Epithelial cell of esophagus (primary cell): Measurements from ENCODE around the gene ADAM8.

Source experiments
- DNase-seq: peaks from one replicate; pipeline ENCODE4 v3.0.0; 2010; ENCODE audit warnings: low read depth
- H3K4me3 ChIP-seq: 2 replicates; pipeline ENCODE4 v1.5.1; 2011; ENCODE audit warnings: mild to moderate bottlenecking, low read length, control low read depth
- TF ChIP-seq, protein P1 (sequence below): IDR thresholded peaks from 2 replicates; pipeline ENCODE4 v1.5.1; 2011; ENCODE audit warnings: low read depth, mild to moderate bottlenecking, low read length, control low read depth, inconsistent platforms; ENCODE audit not compliant: insufficient read depth; ENCODE audit errors: missing control alignments

Gene ADAM8

DNA sequence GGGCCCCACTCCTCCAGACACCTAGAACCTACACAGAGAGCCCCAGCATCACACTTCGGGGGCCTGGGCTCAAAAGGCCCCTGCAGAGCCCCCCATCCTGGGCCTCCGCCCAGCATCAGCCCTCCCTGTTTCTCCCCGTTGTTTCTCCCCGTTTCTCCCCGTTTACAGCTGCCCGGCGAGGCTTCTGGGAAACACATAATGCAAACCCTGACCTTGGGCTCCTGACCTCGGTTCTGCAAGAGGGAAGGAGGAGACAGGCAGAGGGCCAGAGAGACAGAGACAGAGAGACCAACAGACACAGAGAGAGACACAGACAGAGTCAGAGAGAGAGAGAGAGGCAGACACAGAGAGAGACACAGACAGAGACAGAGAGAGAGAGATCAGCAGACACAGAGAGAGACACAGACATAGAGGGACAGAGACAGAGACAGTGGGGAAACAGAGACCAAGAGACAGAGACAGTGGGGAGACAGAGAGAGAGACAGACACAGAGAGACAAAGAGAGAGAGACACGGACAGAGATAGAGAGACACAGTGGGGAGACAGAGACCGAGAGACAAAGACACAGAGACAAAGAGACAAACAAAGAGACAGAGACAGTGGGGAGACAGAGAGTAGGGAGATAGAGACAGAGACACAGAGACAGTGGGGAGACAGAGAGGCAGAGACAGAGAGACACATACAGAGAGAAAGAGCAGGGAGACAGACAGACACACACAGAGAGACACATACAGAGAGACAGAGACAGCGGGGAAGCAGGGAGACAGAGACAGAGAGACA, 26.5 kb downstream of the ADAM8 start:
- no peak for DNase-seq
- TF ChIP-seq, protein P1, sequence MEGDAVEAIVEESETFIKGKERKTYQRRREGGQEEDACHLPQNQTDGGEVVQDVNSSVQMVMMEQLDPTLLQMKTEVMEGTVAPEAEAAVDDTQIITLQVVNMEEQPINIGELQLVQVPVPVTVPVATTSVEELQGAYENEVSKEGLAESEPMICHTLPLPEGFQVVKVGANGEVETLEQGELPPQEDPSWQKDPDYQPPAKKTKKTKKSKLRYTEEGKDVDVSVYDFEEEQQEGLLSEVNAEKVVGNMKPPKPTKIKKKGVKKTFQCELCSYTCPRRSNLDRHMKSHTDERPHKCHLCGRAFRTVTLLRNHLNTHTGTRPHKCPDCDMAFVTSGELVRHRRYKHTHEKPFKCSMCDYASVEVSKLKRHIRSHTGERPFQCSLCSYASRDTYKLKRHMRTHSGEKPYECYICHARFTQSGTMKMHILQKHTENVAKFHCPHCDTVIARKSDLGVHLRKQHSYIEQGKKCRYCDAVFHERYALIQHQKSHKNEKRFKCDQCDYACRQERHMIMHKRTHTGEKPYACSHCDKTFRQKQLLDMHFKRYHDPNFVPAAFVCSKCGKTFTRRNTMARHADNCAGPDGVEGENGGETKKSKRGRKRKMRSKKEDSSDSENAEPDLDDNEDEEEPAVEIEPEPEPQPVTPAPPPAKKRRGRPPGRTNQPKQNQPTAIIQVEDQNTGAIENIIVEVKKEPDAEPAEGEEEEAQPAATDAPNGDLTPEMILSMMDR, result no peak
- no peak overlapping the region for H3K4me3 ChIP-seq

GRCh38 chr10:133249094-133249780, 27.4 kb downstream of the ADAM8 start:
- no peak overlapping the region for H3K4me3 ChIP-seq
- TF ChIP-seq, protein P1, result no peak
- DNase-seq, result no peak

DNA sequence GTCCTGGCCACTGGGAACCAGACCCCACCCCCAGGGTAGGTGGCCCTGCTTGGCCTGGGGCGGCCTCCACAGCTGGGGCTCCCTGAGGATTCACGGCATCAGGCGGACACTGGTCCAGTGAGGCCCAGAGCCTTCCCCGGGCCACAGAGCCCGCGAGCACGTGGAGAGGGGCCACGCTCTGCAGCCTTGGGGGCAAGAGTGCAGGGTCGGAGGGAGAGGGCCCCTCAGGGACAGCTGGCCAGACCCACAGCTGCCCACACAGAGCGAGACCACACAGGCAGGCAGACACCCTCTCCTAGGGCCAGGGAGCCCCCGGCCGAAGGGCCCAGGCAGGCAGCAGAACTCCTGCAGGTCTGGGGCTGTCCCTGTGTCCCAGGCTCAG, 28.3 kb downstream of the ADAM8 start:
- no peak for DNase-seq
- no peak overlapping the region for H3K4me3 ChIP-seq
- TF ChIP-seq, protein P1, result no peak

DNA sequence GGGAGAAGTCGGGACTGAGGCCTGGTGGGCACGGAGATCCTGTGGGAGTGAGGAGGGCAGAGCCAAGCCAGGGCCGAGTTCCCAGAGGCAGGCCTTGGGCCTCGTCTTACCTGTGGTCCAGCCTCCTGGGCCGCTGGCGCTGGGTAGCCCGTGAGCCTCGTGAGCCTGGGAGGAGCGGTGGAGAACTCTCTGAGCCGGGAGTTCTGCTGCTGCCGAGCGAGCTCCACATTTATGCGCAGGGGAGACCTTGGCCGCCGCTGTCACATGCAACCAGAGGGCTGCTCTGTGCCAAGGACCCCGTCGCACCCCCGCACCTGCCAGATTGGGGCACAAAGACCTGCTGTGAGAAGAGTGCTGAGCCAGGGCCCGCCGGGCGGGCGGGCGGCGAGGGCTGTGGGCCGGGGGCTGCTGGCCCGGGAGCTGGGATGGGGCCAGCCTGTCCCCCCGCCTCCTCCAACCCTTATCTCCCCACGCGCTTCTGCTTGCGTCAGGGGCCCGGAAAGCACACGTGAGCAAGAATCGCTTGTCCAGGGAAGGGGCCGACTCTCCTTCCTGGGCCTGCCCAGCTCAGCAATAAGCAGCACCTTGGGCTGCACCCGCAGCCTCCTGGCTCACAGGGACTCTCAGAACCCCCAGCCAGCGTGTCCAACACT, 28.9 kb downstream of the ADAM8 start:
- TF ChIP-seq, protein P1, result no peak
- DNase-seq, result no peak
- H3K4me3 ChIP-seq, result no peak overlapping the region

- TF ChIP-seq, protein P1, result no peak
- DNase-seq, result no peak
- no peak overlapping the region for H3K4me3 ChIP-seq
Measured at GRCh38 chr10:133246236-133246626, 30.4 kb downstream of the ADAM8 start.

GRCh38 chr10:133245439-133246235, 31.0 kb downstream of the ADAM8 start:
- no peak for DNase-seq
- TF ChIP-seq, protein P1, result no peak
- no peak overlapping the region for H3K4me3 ChIP-seq
